H9 (cell line): ENCODE measurements around the gene FAS. TPM values are rescaled to one million over a fixed set of nuclear protein-coding genes. Genes with fewer than 3 reads are reported as not detected.

ENCODE experiments used
- DNase-seq: peaks from one replicate; pipeline ENCODE4 v3.0.0-alpha.2; 2017
- H2AFZ ChIP-seq: one replicate; pipeline ENCODE4 v1.6.1; 2013; ENCODE audit warnings: mild to moderate bottlenecking, low read length, control low read depth, moderate library complexity
- H2AK5ac ChIP-seq: 2 replicates; pipeline ENCODE4 v1.6.1; 2013; ENCODE audit warnings: low read length, control low read depth, mixed read lengths; ENCODE audit not compliant: insufficient read length
- H2BK120ac ChIP-seq: one replicate; pipeline ENCODE4 v1.6.1; 2013; ENCODE audit warnings: low read depth, mild to moderate bottlenecking, low read length, control low read depth, inconsistent platforms; ENCODE audit not compliant: poor library complexity, severe bottlenecking
- H2BK12ac ChIP-seq: 2 replicates; pipeline ENCODE4 v1.6.1; 2013; ENCODE audit warnings: low read length, control low read depth, mixed read lengths, low read depth; ENCODE audit not compliant: insufficient read length
- H2BK15ac ChIP-seq: 2 replicates; pipeline ENCODE4 v1.6.1; 2013; ENCODE audit warnings: low read depth, low read length, control low read depth
- H2BK20ac ChIP-seq: one replicate; pipeline ENCODE4 v1.6.1; 2013; ENCODE audit warnings: low read depth, mild to moderate bottlenecking, low read length, control low read depth, inconsistent platforms; ENCODE audit not compliant: poor library complexity, severe bottlenecking
- H2BK5ac ChIP-seq: 2 replicates; pipeline ENCODE4 v1.6.1; 2013; ENCODE audit warnings: low read length, control low read depth, mixed read lengths; ENCODE audit not compliant: insufficient read length
- H3K14ac ChIP-seq: 2 replicates; pipeline ENCODE4 v1.6.1; 2013; ENCODE audit warnings: low read length, control low read depth; ENCODE audit not compliant: insufficient read depth
- H3K18ac ChIP-seq: 2 replicates; pipeline ENCODE4 v1.6.1; 2013; ENCODE audit warnings: low read depth, mild to moderate bottlenecking, mixed read lengths, low read length, control low read depth; ENCODE audit not compliant: insufficient read length
- H3K23ac ChIP-seq: 2 replicates; pipeline ENCODE4 v1.6.1; 2013; ENCODE audit warnings: low read length, control low read depth, mixed read lengths, low read depth; ENCODE audit not compliant: insufficient read length
- H3K23me2 ChIP-seq: 2 replicates; pipeline ENCODE4 v1.6.1; 2013; ENCODE audit warnings: low read depth, mild to moderate bottlenecking, mixed read lengths, low read length, control low read depth; ENCODE audit not compliant: insufficient read length, poor library complexity, severe bottlenecking
- H3K27ac ChIP-seq: 2 replicates; pipeline ENCODE4 v1.5.1; 2013; ENCODE audit warnings: low read length, control low read depth, mixed read lengths, low read depth; ENCODE audit not compliant: insufficient read length
- H3K27me3 ChIP-seq: 2 replicates; pipeline ENCODE4 v1.6.1; 2013; ENCODE audit warnings: low read length, control low read depth, inconsistent platforms; ENCODE audit not compliant: insufficient read depth
- H3K4ac ChIP-seq: 2 replicates; pipeline ENCODE4 v1.6.1; 2013; ENCODE audit warnings: low read depth, mild to moderate bottlenecking, control low read depth, inconsistent platforms, low read length, moderate library complexity
- H3K4me1 ChIP-seq: 2 replicates; pipeline ENCODE4 v1.6.1; 2013; ENCODE audit warnings: low read length, control low read depth, inconsistent platforms; ENCODE audit not compliant: insufficient read depth
- H3K4me2 ChIP-seq: 2 replicates; pipeline ENCODE4 v1.6.1; 2013; ENCODE audit warnings: low read length, control low read depth, mixed read lengths; ENCODE audit not compliant: insufficient read length, insufficient read depth
- H3K56ac ChIP-seq: 2 replicates; pipeline ENCODE4 v1.6.1; 2013; ENCODE audit warnings: low read depth, mild to moderate bottlenecking, mixed read lengths, low read length, control low read depth; ENCODE audit not compliant: insufficient read length
- H3K79me1 ChIP-seq: 2 replicates; pipeline ENCODE4 v1.6.1; 2013; ENCODE audit warnings: low read depth, mild to moderate bottlenecking, moderate library complexity, low read length, control low read depth, inconsistent platforms; ENCODE audit not compliant: insufficient read depth, poor library complexity, severe bottlenecking
- H3K79me2 ChIP-seq: 2 replicates; pipeline ENCODE4 v1.6.1; 2013; ENCODE audit warnings: low read length, control low read depth, inconsistent platforms; ENCODE audit not compliant: insufficient read depth
- H3K9ac ChIP-seq: 2 replicates; pipeline ENCODE4 v1.6.1; 2013; ENCODE audit warnings: low read length, control low read depth, mixed read lengths; ENCODE audit not compliant: insufficient read length; ENCODE audit errors: extremely low read depth
- H3K9me3 ChIP-seq: one replicate; pipeline ENCODE4 v1.6.1; 2013; ENCODE audit warnings: low read depth, low read length, inconsistent platforms; ENCODE audit not compliant: control insufficient read depth
- H3T11ph ChIP-seq: one replicate; pipeline ENCODE4 v1.6.1; 2013; ENCODE audit warnings: mild to moderate bottlenecking, low read length, control low read depth, inconsistent platforms
- H4K20me1 ChIP-seq: one replicate; pipeline ENCODE4 v1.6.1; 2013; ENCODE audit not compliant: control insufficient read depth, insufficient read length, insufficient read depth
- H4K5ac ChIP-seq: 2 replicates; pipeline ENCODE4 v1.6.1; 2013; ENCODE audit warnings: low read depth, mild to moderate bottlenecking, mixed read lengths, low read length, control low read depth; ENCODE audit not compliant: insufficient read length
- H4K8ac ChIP-seq: replicated peaks from 2 replicates; pipeline ENCODE4 v1.6.1; 2013; ENCODE audit warnings: low read length, control low read depth, mixed read lengths, low read depth; ENCODE audit not compliant: insufficient read length
- H4K91ac ChIP-seq: 2 replicates; pipeline ENCODE4 v1.6.1; 2013; ENCODE audit warnings: low read depth, mild to moderate bottlenecking, moderate library complexity, mixed read lengths, low read length, control low read depth; ENCODE audit not compliant: insufficient read length
- H3K27ac Mint-ChIP-seq, 3 experiments: 2 replicates in 2 of 3; 3 replicates in 1 of 3; pipeline ENCODE4 v1.8.0; 2020 to 2021; ENCODE audit warnings: mixed read lengths in 3 of 3, mild to moderate bottlenecking in 1 of 3, moderate library complexity in 1 of 3
- H3K27me3 Mint-ChIP-seq: 2 replicates; pipeline ENCODE4 v1.8.0; 2021; ENCODE audit warnings: low read depth, mild to moderate bottlenecking, moderate library complexity, mixed read lengths
- H3K36me3 Mint-ChIP-seq, 3 experiments: 2 replicates in 2 of 3; 3 replicates in 1 of 3; pipeline ENCODE4 v1.8.0; 2020 to 2021; ENCODE audit warnings: low read depth in 3 of 3, mixed read lengths in 3 of 3; ENCODE audit not compliant: insufficient read depth in 1 of 3
- H3K4me1 Mint-ChIP-seq, 2 experiments: 2 replicates each; pipeline ENCODE4 v1.8.0; 2020; ENCODE audit warnings: mixed read lengths in 2 of 2
- H3K4me3 Mint-ChIP-seq, 2 experiments: 2 replicates in 1 of 2; 3 replicates in 1 of 2; pipeline ENCODE4 v1.8.0; 2020 to 2021; ENCODE audit warnings: mild to moderate bottlenecking in 2 of 2, mixed read lengths in 2 of 2, moderate library complexity in 1 of 2
- H3K9me3 Mint-ChIP-seq, 2 experiments: 2 replicates in 1 of 2; 3 replicates in 1 of 2; pipeline ENCODE4 v1.8.0; 2020; ENCODE audit warnings: mild to moderate bottlenecking in 2 of 2, mixed read lengths in 2 of 2, moderate library complexity in 1 of 2
- CTCF ChIP-seq: fragments of 200-600 bp; sonication (generic); conservative IDR thresholded peaks from 3 replicates; pipeline ENCODE4 v1.8.0; 2021; ENCODE audit warnings: antibody characterized with exemption, mild to moderate bottlenecking
- WGBS: extraction: QIAGEN DNeasy Blood & Tissue Kit; methylation state at CpG from one replicate; pipeline ENCODE4 v1.1.7; 2013; ENCODE audit warnings: missing lambda C conversion rate, low lambda C conversion rate, mixed read lengths; ENCODE audit not compliant: insufficient read length; ENCODE audit errors: extremely low coverage; 5-methylcytosine and 5-hydroxymethylcytosine counted together
- total RNA-seq: library from RNA; stranded (reverse); gene quantifications from 2 replicates; pipeline ENCODE4 v1.2.1, GENCODE V29; 2021

FAS gene
- total RNA-seq, 1 experiment from 2014 or later = 3.0 TPM

- H4K91ac ChIP-seq = no peak overlapping the region
- H3K14ac ChIP-seq = no peak overlapping the region
- H4K5ac ChIP-seq = no peak overlapping the region
- no peak overlapping the region for H3K4me3 Mint-ChIP-seq
- H3K36me3 Mint-ChIP-seq = no peaks in the 10 kb centered on the region; a peak in 1 of 7 replicates
- H3K9ac ChIP-seq = no peak overlapping the region
- no peak overlapping the region for H3K4me2 ChIP-seq
- no peaks in the 10 kb centered on the region for H3K9me3 ChIP-seq
- H2BK20ac ChIP-seq = no peak overlapping the region
- H3K27ac Mint-ChIP-seq = no peak overlapping the region
- peaks cover 40% of the 10 kb centered on the region for H3K27me3 Mint-ChIP-seq
- H4K20me1 ChIP-seq = no peaks in the 10 kb centered on the region
- 0 out of 5 replicates have a peak, but pooled peaks cover 0 to 2% of the 10 kb centered on the region in 2 experiments for H3K9me3 Mint-ChIP-seq
- H2BK5ac ChIP-seq = no peak overlapping the region
- no peaks in the 10 kb centered on the region for H3K4me1 ChIP-seq
- H2AFZ ChIP-seq = no peak overlapping the region
- H3T11ph ChIP-seq = no peak overlapping the region
- no peak overlapping the region for H3K18ac ChIP-seq
- peaks cover 18% of the 10 kb centered on the region for H3K23me2 ChIP-seq
- H2BK12ac ChIP-seq = no peak overlapping the region
- no peak overlapping the region for H3K4ac ChIP-seq
- no peak overlapping the region for H3K56ac ChIP-seq
- H3K23ac ChIP-seq = no peak overlapping the region
- H2BK120ac ChIP-seq = no peak overlapping the region
- WGBS = no CpG with 5 or more reads among the region's 3 CpGs
- no peak overlapping the region for H2BK15ac ChIP-seq
- H3K27ac ChIP-seq = no peak overlapping the region
- peaks cover 23 to 24% of the 10 kb centered on the region in 2 experiments for H3K4me1 Mint-ChIP-seq
- no peak for DNase-seq
- TF ChIP-seq CTCF = no peak
- no peak overlapping the region for H4K8ac ChIP-seq
- H3K79me2 ChIP-seq = no peaks in the 10 kb centered on the region
- no peaks in the 10 kb centered on the region; the same call in 1 of the 2 replicates for H3K27me3 ChIP-seq
- H3K79me1 ChIP-seq = no peaks in the 10 kb centered on the region
- H2AK5ac ChIP-seq = no peak overlapping the region
Observed at GRCh38 chr10:88992921-88993524, 2.4 kb downstream of the FAS start.
